ENCODE measurements around the gene PRUNE2. TPM values are rescaled to one million over a fixed set of nuclear protein-coding genes. Genes with fewer than 3 reads are reported as not detected.

PRUNE2 gene
- polyA plus RNA-seq, 1 of the 3 experiments (the other 2 are of a cell fraction) = 13.0 TPM

GRCh38 chr9:76828447-76828846, 77.5 kb downstream of the PRUNE2 start (continued):
- no peak for TF ChIP-seq FOXJ3 (CRISPR knock-in tag; IDR thresholded peaks at IDR 0.05)

- DNase-seq = no peak
- Histone ChIP-seq H3K4me2 (no peak overlapping the region), H4K20me1 (ENCODE audit: insufficient read depth) (no peaks in the 10 kb centered on the region), H3K27ac (ENCODE audit: low read depth in 2 of 2, low read length in 1 of 2) (no peak overlapping the region), H3K9ac (no peak overlapping the region), H3K27me3 (ENCODE audit: insufficient read depth) (no peaks in the 10 kb centered on the region; the same call in 1 of the 2 replicates), H3K9me3 (no peaks in the 10 kb centered on the region), H2AFZ (ENCODE audit: low read depth) (no peak overlapping the region), H3K4me1 (ENCODE audit: control insufficient read depth in 1 of 2, insufficient read depth in 2 of 2, low read depth in 1 of 2, low read length in 1 of 2) (no peaks in the 10 kb centered on the region), H3K9me2 (no peaks in the 10 kb centered on the region), H3K36me3 (replicated peaks in 1 of 2; ENCODE audit: control insufficient read depth in 1 of 2, insufficient read depth in 2 of 2, low read length in 1 of 2) (no peaks in the 10 kb centered on the region), H3K4me3 (ENCODE audit: low read depth in 2 of 2, low read length in 1 of 2) (no peak overlapping the region), H3F3A (replicated peaks; ENCODE audit: insufficient read depth) (no peaks in the 10 kb centered on the region), H3K79me2 (ENCODE audit: insufficient read depth) (no peaks in the 10 kb centered on the region)
- CTCF ChIA-PET = interaction anchor here (0.6 kb wide), 1 partner anchor 20 kb away, joined by 3 read pairs; no protein-coding TSS in a partner anchor
- POLR2A ChIA-PET = no interaction called here
- WGBS (ENCODE audit: low lambda C conversion rate) = 22% methylated on average over 9 of the region's 9 CpGs
- TF ChIP-seq RFX5 (IDR thresholded peaks at IDR 0.05; ENCODE audit: low read length) (no peak), EZH2phosphoT487 (IDR thresholded peaks at IDR 0.05; ENCODE audit: borderline replicate concordance, low read depth) (no peak), USF2 (IDR thresholded peaks at IDR 0.05; ENCODE audit: borderline replicate concordance, low read depth, low read length) (no peak), SMC3 (IDR thresholded peaks at IDR 0.05; ENCODE audit: low read depth, low read length) (no peak), POLR2AphosphoS5 (IDR thresholded peaks at IDR 0.05; ENCODE audit: low read depth, low read length) (no peak)
These were observed 78.4 kb downstream of the PRUNE2 start for GRCh38 chr9:76827296-76828080.

- H3K27ac ChIP-seq (ENCODE audit: low read depth in 2 of 2, low read length in 1 of 2) = no peak overlapping the region
- no peaks in the 10 kb centered on the region for H3K36me3 ChIP-seq (replicated peaks in 1 of 2; ENCODE audit: control insufficient read depth in 1 of 2, insufficient read depth in 2 of 2, low read length in 1 of 2)
- no peaks in the 10 kb centered on the region for H4K20me1 ChIP-seq (ENCODE audit: insufficient read depth)
- no peaks in the 10 kb centered on the region for H3K9me3 ChIP-seq
- peaks cover 17% of the 10 kb centered on the region for H3F3A ChIP-seq (replicated peaks; ENCODE audit: insufficient read depth)
- no peak for DNase-seq
- no peak overlapping the region for H3K4me3 ChIP-seq (ENCODE audit: low read depth in 2 of 2, low read length in 1 of 2)
- no peak overlapping the region for H3K9ac ChIP-seq
- H3K79me2 ChIP-seq (ENCODE audit: insufficient read depth) = no peaks in the 10 kb centered on the region
- CTCF ChIA-PET = interaction anchor here (2.6 kb wide), 1 partner anchor 10 kb away, joined by 8 read pairs; no protein-coding TSS in a partner anchor
- H2AFZ ChIP-seq (ENCODE audit: low read depth) = no peak overlapping the region
- no peaks in the 10 kb centered on the region for H3K9me2 ChIP-seq
- 0 out of 4 replicates have a peak, but pooled peaks cover 0 to 5% of the 10 kb centered on the region in 2 experiments for H3K4me1 ChIP-seq (ENCODE audit: control insufficient read depth in 1 of 2, insufficient read depth in 2 of 2, low read depth in 1 of 2, low read length in 1 of 2)
- no peaks in the 10 kb centered on the region for H3K27me3 ChIP-seq (ENCODE audit: insufficient read depth)
- H3K4me2 ChIP-seq = no peak overlapping the region
- WGBS (ENCODE audit: low lambda C conversion rate) = 55% methylated on average over 6 of the region's 6 CpGs
- POLR2A ChIA-PET = no interaction called here
- TF ChIP-seq GATA2 (CRISPR knock-in tag; IDR thresholded peaks at IDR 0.05) (no peak), NRF1 (IDR thresholded peaks at IDR 0.05; ENCODE audit: low read depth, low read length) (no peak), NFIC (IDR thresholded peaks at IDR 0.05; ENCODE audit: borderline replicate concordance) (no peak), RAD21 (IDR thresholded peaks at IDR 0.05; ENCODE audit: low read length) (no peak), YY1 (IDR thresholded peaks at IDR 0.05; ENCODE audit: low read depth) (no peak), IRF3 (IDR thresholded peaks at IDR 0.05; ENCODE audit: low read depth, low read length) (no peak), CHD2 (IDR thresholded peaks at IDR 0.05; ENCODE audit: low read length, partially characterized antibody) (no peak), EZH2phosphoT487 (IDR thresholded peaks at IDR 0.05; ENCODE audit: borderline replicate concordance, low read depth) (no peak), FOSL2 (IDR thresholded peaks at IDR 0.05; ENCODE audit: borderline replicate concordance, low read depth) (no peak), GABPA (IDR thresholded peaks at IDR 0.05; ENCODE audit: low read depth) (no peak)
- TF ChIP-seq, protein P1, sequence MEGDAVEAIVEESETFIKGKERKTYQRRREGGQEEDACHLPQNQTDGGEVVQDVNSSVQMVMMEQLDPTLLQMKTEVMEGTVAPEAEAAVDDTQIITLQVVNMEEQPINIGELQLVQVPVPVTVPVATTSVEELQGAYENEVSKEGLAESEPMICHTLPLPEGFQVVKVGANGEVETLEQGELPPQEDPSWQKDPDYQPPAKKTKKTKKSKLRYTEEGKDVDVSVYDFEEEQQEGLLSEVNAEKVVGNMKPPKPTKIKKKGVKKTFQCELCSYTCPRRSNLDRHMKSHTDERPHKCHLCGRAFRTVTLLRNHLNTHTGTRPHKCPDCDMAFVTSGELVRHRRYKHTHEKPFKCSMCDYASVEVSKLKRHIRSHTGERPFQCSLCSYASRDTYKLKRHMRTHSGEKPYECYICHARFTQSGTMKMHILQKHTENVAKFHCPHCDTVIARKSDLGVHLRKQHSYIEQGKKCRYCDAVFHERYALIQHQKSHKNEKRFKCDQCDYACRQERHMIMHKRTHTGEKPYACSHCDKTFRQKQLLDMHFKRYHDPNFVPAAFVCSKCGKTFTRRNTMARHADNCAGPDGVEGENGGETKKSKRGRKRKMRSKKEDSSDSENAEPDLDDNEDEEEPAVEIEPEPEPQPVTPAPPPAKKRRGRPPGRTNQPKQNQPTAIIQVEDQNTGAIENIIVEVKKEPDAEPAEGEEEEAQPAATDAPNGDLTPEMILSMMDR (IDR thresholded peaks at IDR 0.05) = no peak
- TF ChIP-seq, protein P2, sequence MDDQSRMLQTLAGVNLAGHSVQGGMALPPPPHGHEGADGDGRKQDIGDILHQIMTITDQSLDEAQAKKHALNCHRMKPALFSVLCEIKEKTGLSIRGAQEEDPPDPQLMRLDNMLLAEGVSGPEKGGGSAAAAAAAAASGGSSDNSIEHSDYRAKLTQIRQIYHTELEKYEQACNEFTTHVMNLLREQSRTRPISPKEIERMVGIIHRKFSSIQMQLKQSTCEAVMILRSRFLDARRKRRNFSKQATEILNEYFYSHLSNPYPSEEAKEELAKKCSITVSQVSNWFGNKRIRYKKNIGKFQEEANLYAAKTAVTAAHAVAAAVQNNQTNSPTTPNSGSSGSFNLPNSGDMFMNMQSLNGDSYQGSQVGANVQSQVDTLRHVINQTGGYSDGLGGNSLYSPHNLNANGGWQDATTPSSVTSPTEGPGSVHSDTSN (IDR thresholded peaks at IDR 0.05) = no peak
These were observed 85.5 kb downstream of the PRUNE2 start for GRCh38 chr9:76820431-76820830.
